Tibial artery (tissue), 4 donors: ENCODE data around the gene ZNF621.

ENCODE experiments used
- DNase-seq, 2 donors: peaks; one replicate each; pipeline ENCODE4 v3.0.0-alpha.2; 2019
- H3K27ac ChIP-seq, 2 donors: fragments of 200-600 bp; sonication (generic) in 1 of 2; 1 replicate in 1 of 2; 2 replicates in 1 of 2; pipeline ENCODE4 v1.5.1; 2018 to 2019; ENCODE audit warnings: mild to moderate bottlenecking in 1 of 2
- H3K27me3 ChIP-seq, 2 donors: fragments of 200-600 bp; sonication (generic) in 1 of 2; one replicate each; pipeline versions ENCODE4 v1.5.1 to v1.6.0; 2016 to 2019
- H3K36me3 ChIP-seq, 3 donors: fragments of 200-600 bp; sonication (generic) in 2 of 3; one replicate each; pipeline ENCODE4 v1.5.1; 2016 to 2019; ENCODE audit warnings: mild to moderate bottlenecking in 2 of 3
- H3K4me1 ChIP-seq, 4 donors: fragments of 200-600 bp; sonication (generic) in 2 of 4; 1 replicate in 3 of 4; 2 replicates in 1 of 4; pipeline ENCODE4 v1.5.1; 2016 to 2019
- H3K4me3 ChIP-seq, 2 donors: fragments of 200-600 bp; sonication (generic) in 1 of 2; 1 replicate in 1 of 2; 2 replicates in 1 of 2; pipeline ENCODE4 v1.5.1; 2018 to 2019; ENCODE audit warnings: mild to moderate bottlenecking in 2 of 2
- H3K9me3 ChIP-seq, 3 donors: fragments of 200-600 bp; sonication (generic) in 1 of 3; one replicate each; pipeline ENCODE4 v1.5.1; 2016 to 2019
- intact Hi-C: fragments of 100-400 bp; cut with DNase I; formaldehyde crosslinking; loops from one replicate; pipeline ENCODE4 v1.15.0; 2023; ENCODE audit warnings: low total_unique reads
- TF ChIP-seq, protein P1 (sequence below), 2 experiments: fragments of 200-600 bp in 1 of 2; fragments of 450-650 bp in 1 of 2; IDR thresholded peaks; one replicate each; pipeline ENCODE4 v1.5.1; 2017 to 2019; ENCODE audit warnings: antibody characterized with exemption in 2 of 2, mild to moderate bottlenecking in 1 of 2, moderate library complexity in 1 of 2

ZNF621 gene

DNA sequence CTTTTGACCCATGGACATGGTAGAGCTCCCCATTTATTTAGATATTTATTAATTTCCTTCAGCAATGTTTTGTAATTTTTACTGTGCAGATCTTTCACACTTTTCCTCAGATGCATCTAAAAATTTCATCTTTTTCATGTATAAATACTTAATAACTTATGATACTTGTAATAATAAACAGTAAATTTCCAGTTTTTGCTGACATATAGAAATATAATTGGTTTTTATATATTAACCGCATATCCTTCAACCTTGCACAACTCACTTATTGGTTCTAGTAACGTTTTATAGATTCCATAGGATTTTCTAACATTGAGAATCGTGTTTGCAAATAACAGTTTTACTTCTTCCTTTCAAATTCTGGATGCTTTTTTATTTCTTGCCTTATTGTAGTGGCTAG is 3.5 kb upstream of the ZNF621 start:
- H3K27me3 ChIP-seq, result no peaks in the 10 kb centered on the region
- intact Hi-C loops, result no loop called here
- no peak overlapping the region for H3K27ac ChIP-seq
- H3K9me3 ChIP-seq, result no peaks in the 10 kb centered on the region
- TF ChIP-seq, protein P1, sequence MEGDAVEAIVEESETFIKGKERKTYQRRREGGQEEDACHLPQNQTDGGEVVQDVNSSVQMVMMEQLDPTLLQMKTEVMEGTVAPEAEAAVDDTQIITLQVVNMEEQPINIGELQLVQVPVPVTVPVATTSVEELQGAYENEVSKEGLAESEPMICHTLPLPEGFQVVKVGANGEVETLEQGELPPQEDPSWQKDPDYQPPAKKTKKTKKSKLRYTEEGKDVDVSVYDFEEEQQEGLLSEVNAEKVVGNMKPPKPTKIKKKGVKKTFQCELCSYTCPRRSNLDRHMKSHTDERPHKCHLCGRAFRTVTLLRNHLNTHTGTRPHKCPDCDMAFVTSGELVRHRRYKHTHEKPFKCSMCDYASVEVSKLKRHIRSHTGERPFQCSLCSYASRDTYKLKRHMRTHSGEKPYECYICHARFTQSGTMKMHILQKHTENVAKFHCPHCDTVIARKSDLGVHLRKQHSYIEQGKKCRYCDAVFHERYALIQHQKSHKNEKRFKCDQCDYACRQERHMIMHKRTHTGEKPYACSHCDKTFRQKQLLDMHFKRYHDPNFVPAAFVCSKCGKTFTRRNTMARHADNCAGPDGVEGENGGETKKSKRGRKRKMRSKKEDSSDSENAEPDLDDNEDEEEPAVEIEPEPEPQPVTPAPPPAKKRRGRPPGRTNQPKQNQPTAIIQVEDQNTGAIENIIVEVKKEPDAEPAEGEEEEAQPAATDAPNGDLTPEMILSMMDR (IDR thresholded peaks at IDR 0.05), result no peak
- no peak for DNase-seq
- H3K4me1 ChIP-seq, result peaks cover 0 to 14% (median 7%) of the 10 kb centered on the region in 4 donors
- no peak overlapping the region for H3K4me3 ChIP-seq
- H3K36me3 ChIP-seq, result peaks cover 6 to 11% (median 10%) of the 10 kb centered on the region in 3 donors

DNA sequence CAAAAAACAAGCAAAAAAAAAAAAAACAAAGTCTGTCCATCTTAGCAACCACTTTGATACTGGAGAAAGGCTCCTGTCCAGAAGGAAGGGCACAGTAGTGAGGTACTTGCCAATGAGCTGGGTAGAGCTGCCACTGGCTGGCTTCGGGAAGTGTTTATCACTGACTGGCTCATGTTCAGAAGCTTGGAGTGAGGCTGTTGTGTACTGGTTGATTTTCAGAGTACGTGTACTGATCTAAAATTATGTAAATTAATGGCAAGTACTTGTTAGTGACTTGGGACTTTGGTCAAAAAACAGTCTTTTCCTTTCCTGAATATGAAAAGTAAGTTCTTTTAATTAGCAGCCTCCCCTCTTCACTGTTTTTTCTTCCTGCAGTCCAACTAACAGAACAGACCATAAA is 979 bp upstream of the ZNF621 start:
- no peak for DNase-seq
- peaks cover 17 to 25% (median 20%) of the 10 kb centered on the region in 3 donors for H3K36me3 ChIP-seq
- peaks cover 0 to 16% (median 7%) of the 10 kb centered on the region in 4 donors for H3K4me1 ChIP-seq
- H3K27ac ChIP-seq, result peak overlapping the region; percentile 79 to 90
- H3K9me3 ChIP-seq, result no peaks in the 10 kb centered on the region
- H3K27me3 ChIP-seq, result no peaks in the 10 kb centered on the region
- peak overlapping the region in 1 of 2 donors; percentile 94 for H3K4me3 ChIP-seq
- TF ChIP-seq, protein P1 (IDR thresholded peaks at IDR 0.05), result no peak
- intact Hi-C loops, result no loop called here

DNA sequence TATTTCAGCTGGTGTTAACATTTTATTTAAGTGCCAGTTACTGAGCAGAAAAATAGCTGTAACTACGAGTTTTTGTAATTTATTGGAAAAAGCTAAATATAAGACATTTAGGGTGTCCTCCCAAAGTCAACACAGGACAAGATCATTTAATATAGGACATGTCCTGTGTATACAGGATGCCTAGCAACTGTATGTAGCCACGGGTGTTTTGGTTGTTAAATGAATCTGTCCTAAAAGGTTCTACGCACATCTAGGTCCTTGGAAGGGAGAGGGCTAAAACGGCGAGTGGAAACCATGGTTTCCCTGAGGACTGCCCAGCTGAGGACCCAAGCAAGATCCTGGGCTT is 565 bp upstream of the ZNF621 start:
- Histone ChIP-seq H3K4me3 (peak overlapping the region; percentile 60 to 94), H3K9me3 (no peaks in the 10 kb centered on the region), H3K27ac (peak overlapping the region; percentile 79 to 90), H3K36me3 (peaks cover 21 to 29% (median 24%) of the 10 kb centered on the region in 3 donors), H3K27me3 (no peaks in the 10 kb centered on the region), H3K4me1 (peaks cover 0 to 16% (median 7%) of the 10 kb centered on the region in 4 donors)
- TF ChIP-seq, protein P1 (IDR thresholded peaks at IDR 0.05), result no peak
- DNase-seq, result no peak
- intact Hi-C loops, result no loop called here

DNA sequence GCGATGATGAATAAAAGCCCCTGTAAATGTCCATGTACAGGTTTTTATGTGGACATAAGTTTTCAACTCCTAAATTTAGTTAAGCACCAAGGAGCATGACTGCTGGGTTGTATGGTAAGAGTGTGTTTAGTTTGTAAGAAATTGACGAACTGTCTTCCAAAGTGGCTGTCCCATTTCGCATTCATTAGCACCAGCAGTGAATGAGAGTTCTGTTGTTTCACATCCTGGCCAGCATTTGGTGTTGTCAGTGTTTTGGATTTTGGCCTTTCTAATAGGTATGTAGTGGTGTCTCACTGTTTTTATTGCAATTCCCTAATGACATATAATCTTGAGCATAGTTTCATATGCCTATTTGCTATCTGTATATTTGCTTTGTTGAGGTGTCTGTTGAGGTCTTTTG is 3.7 kb downstream of the ZNF621 start:
- Histone ChIP-seq H3K27ac (no peak overlapping the region), H3K9me3 (peaks cover 0 to 24% (median 12%) of the 10 kb centered on the region in 3 donors), H3K36me3 (peaks cover 64 to 71% (median 66%) of the 10 kb centered on the region in 3 donors), H3K4me1 (peaks cover 0 to 16% (median 7%) of the 10 kb centered on the region in 4 donors), H3K4me3 (no peak overlapping the region), H3K27me3 (no peaks in the 10 kb centered on the region)
- DNase-seq, result no peak
- TF ChIP-seq, protein P1 (IDR thresholded peaks at IDR 0.05), result no peak
- intact Hi-C loops, result loop anchor here (5.0 kb wide), 2 partner anchors 71 to 211 kb away; partner anchors contain the start of gene RPL14

DNA sequence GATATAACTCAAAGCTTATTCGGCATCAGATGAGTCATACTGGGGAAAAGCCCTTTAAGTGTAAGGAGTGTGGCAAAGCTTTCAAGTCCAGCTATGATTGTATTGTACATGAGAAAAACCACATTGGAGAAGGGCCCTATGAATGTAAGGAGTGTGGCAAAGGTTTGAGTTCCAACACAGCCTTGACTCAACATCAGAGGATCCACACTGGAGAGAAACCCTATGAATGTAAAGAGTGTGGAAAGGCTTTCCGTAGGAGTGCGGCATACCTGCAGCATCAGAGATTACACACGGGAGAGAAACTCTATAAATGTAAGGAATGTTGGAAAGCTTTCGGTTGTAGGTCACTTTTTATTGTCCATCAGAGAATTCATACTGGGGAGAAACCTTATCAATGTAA is 7.5 kb downstream of the ZNF621 start:
- TF ChIP-seq, protein P1 (IDR thresholded peaks at IDR 0.05), result no peak
- H3K4me3 ChIP-seq, result no peak overlapping the region

DNA sequence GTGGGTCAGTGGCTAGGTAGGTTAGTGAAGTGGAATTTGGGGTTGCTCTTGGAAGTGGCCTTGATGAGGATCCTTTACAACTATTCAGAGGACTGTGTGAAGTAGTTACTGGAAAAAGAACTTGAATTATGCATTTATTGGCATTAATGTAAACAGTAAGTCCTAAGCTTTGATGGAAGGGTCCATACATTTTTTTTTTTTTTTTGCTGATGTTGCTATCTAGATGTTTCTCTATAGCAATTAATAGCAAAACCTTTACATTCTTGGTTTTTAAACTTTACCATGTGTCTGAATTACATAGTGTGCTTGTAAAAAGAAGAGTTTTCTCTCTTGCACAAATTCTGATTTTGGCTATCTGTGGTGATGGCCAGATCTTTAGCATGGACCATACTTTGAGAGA is 9.5 kb downstream of the ZNF621 start:
- peaks cover 99 to 100% (median 100%) of the 10 kb centered on the region in 3 donors for H3K36me3 ChIP-seq

More for the DNA sequence above, 7.5 kb downstream of the ZNF621 start:
- DNase-seq, result no peak
- Histone ChIP-seq H3K36me3 (peaks cover 98 to 100% (median 98%) of the 10 kb centered on the region in 3 donors), H3K27me3 (no peaks in the 10 kb centered on the region), H3K4me1 (no peaks in the 10 kb centered on the region), H3K9me3 (peaks cover 0 to 45% (median 20%) of the 10 kb centered on the region in 3 donors), H3K27ac (no peak overlapping the region)
- intact Hi-C loops, result no loop called here

More for the DNA sequence above, 9.5 kb downstream of the ZNF621 start:
- no peak overlapping the region for H3K27ac ChIP-seq
- no peaks in the 10 kb centered on the region for H3K4me1 ChIP-seq
- no peaks in the 10 kb centered on the region for H3K27me3 ChIP-seq
- peaks cover 3 to 63% (median 38%) of the 10 kb centered on the region in 3 donors for H3K9me3 ChIP-seq
- TF ChIP-seq, protein P1 (IDR thresholded peaks at IDR 0.05), result no peak
- no peak overlapping the region for H3K4me3 ChIP-seq
- DNase-seq, result no peak
- intact Hi-C loops, result no loop called here
